ENCODE measurements around the gene CSRP3. TPM values are rescaled to one million over a fixed set of nuclear protein-coding genes. Genes with fewer than 3 reads are reported as not detected.

Gene CSRP3
- total and polyA plus RNA-seq, 2 experiments from 2014 or later, result not detected

- Histone ChIP-seq H2AFZ (no peak overlapping the region), H3F3A (replicated peaks; ENCODE audit: low read depth) (peaks cover 4% of the 10 kb centered on the region; the same call in 1 of the 2 replicates), H4K20me1 (replicated peaks; ENCODE audit: insufficient read depth) (0 out of 2 replicates have a peak, but pooled peaks cover 2% of the 10 kb centered on the region), H3K36me3 (ENCODE audit: insufficient read depth) (peaks cover 6% of the 10 kb centered on the region; the same call in 1 of the 2 replicates), H3K79me2 (replicated peaks; ENCODE audit: insufficient read depth) (no peaks in the 10 kb centered on the region), H3K4me2 (no peak overlapping the region), H3K9me2 (ENCODE audit: insufficient read depth) (no peaks in the 10 kb centered on the region), H3K27ac (ENCODE audit: low read depth) (no peak overlapping the region), H3K4me3 (no peak overlapping the region), H3K4me1 (ENCODE audit: insufficient read depth) (no peaks in the 10 kb centered on the region), H3K27me3 (ENCODE audit: insufficient read depth) (peaks cover 11% of the 10 kb centered on the region)
- no peak overlapping the region for H3K27ac Mint-ChIP-seq
- H3K36me3 Mint-ChIP-seq (ENCODE audit: low read depth), result peaks cover 44% of the 10 kb centered on the region; the same call in 2 of the 3 replicates
- no peaks in the 10 kb centered on the region for H3K9me3 Mint-ChIP-seq
- H3K4me1 Mint-ChIP-seq, result peaks cover 5% of the 10 kb centered on the region; the same call in 2 of the 3 replicates
- TF ChIP-seq REST (IDR thresholded peaks at IDR 0.05; ENCODE audit: unreplicated experiment) (no peak), CREB1 (CRISPR knock-in tag; IDR thresholded peaks at IDR 0.05; ENCODE audit: low read depth) (no peak), CTCF (conservative IDR thresholded peaks at IDR 0.05; ENCODE audit: low read depth in 2 of 2) (no peak), ETS1 (IDR thresholded peaks at IDR 0.05) (no peak), EZH2phosphoT487 (IDR thresholded peaks at IDR 0.05; ENCODE audit: unreplicated experiment) (no peak), JUNB (IDR thresholded peaks at IDR 0.05; ENCODE audit: unreplicated experiment) (no peak), ZNF462 (CRISPR knock-in tag; IDR thresholded peaks at IDR 0.05) (no peak), NANOG (IDR thresholded peaks at IDR 0.05; ENCODE audit: borderline replicate concordance) (no peak), ZNF114 (CRISPR knock-in tag; IDR thresholded peaks at IDR 0.05) (no peak), POLR2AphosphoS5 (IDR thresholded peaks at IDR 0.05; ENCODE audit: low read depth) (no peak), EZH2 (IDR thresholded peaks at IDR 0.05; ENCODE audit: low read depth, unreplicated experiment) (no peak), STAT1 (IDR thresholded peaks at IDR 0.05; ENCODE audit: unreplicated experiment) (no peak), ZNF331 (CRISPR knock-in tag; IDR thresholded peaks at IDR 0.05; ENCODE audit: low read depth) (no peak)
- ATAC-seq, result no peak
- H3K27me3 Mint-ChIP-seq (ENCODE audit: insufficient read depth, low read depth, poor library complexity), result peaks cover 14% of the 10 kb centered on the region
- H3K4me3 Mint-ChIP-seq, result no peak overlapping the region
- no peak for DNase-seq (ENCODE audit: low spot score)
These were observed 36.0 kb upstream of the CSRP3 start for GRCh38 chr11:19237813-19238212.
